Kidney (tissue), 14 donors: ENCODE results near the gene CABP7. TPM values are rescaled to one million over a fixed set of nuclear protein-coding genes. Genes with fewer than 3 reads are reported as not detected.

ENCODE experiments used
- DNase-seq, 5 donors: peaks; one replicate each; pipeline ENCODE4 v3.0.0-alpha.2; 2013 to 2020
- FAIRE-seq: peaks from 2 replicates; lab custom pipeline; 2012; peaks lifted over from hg19 to GRCh38; lab: Jason Lieb, UNC
- H3K27ac ChIP-seq, 2 donors: one replicate each; pipeline ENCODE4 v1.7.0; 2013; ENCODE audit warnings: low read depth in 2 of 2, low read length in 2 of 2, inconsistent platforms in 1 of 2
- H3K27me3 ChIP-seq: one replicate; pipeline ENCODE4 v1.7.1; 2013; ENCODE audit warnings: low read length, inconsistent platforms; ENCODE audit not compliant: control insufficient read depth, insufficient read depth
- H3K36me3 ChIP-seq, 3 donors: one replicate each; pipeline versions ENCODE4 v1.7.0 to v1.7.1; 2013; ENCODE audit warnings: low read length in 3 of 3, control low read depth in 1 of 3, inconsistent platforms in 1 of 3; ENCODE audit not compliant: insufficient read depth in 3 of 3, control insufficient read depth in 2 of 3
- H3K4me1 ChIP-seq, 3 donors: one replicate each; pipeline versions ENCODE4 v1.7.0 to v1.7.1; 2013; ENCODE audit warnings: low read length in 3 of 3, inconsistent platforms in 1 of 3, low read depth in 1 of 3; ENCODE audit not compliant: control insufficient read depth in 2 of 3, insufficient read depth in 2 of 3
- H3K4me3 ChIP-seq, 3 donors: one replicate each; pipeline versions ENCODE4 v1.7.0 to v1.8.1; 2013; ENCODE audit warnings: low read length in 3 of 3, control low read depth in 1 of 3, inconsistent platforms in 1 of 3
- H3K9ac ChIP-seq, 3 donors: one replicate each; pipeline versions ENCODE4 v1.7.0 to v1.7.1; 2013; ENCODE audit warnings: low read length in 3 of 3, control low read depth in 1 of 3, inconsistent platforms in 1 of 3
- H3K9me3 ChIP-seq, 3 donors: one replicate each; pipeline versions ENCODE4 v1.7.0 to v1.7.1; 2013; ENCODE audit warnings: low read length in 3 of 3, control low read depth in 1 of 3, inconsistent platforms in 1 of 3; ENCODE audit not compliant: control insufficient read depth in 2 of 3, insufficient read depth in 1 of 3
- intact Hi-C: fragments of 100-400 bp; cut with DNase I; formaldehyde crosslinking; loops from one replicate; pipeline ENCODE4 v1.11.1; 2022
- polyA plus RNA-seq: library from polyadenylated mRNA; stranded (reverse); fragments of 350-450 nt; fragmentation: Illumina TruSeq; extraction: RNeasy Lipid Tissue Mini Kit (QIAGEN cat#74804); gene quantifications from one replicate; pipeline ENCODE4 v1.2.3, GENCODE V29; 2014; ENCODE audit warnings: low read depth, low replicate concordance; ENCODE audit not compliant: insufficient read depth
- total RNA-seq: library from RNA; stranded (reverse); fragmentation: NEBNext Ultra II Directional; extraction: Animal tissue kit (Norgen Biotek cat#: 25700); gene quantifications from one replicate; pipeline ENCODE4 v1.2.1, GENCODE V29; 2021
- TF ChIP-seq, protein P1 (sequence below): IDR thresholded peaks from 3 replicates; pipeline ENCODE4 v1.5.1; 2012; ENCODE audit warnings: mild to moderate bottlenecking, moderate library complexity, borderline replicate concordance; ENCODE audit not compliant: insufficient read depth; ENCODE audit errors: extremely low read depth
- donor health status: control.
- donor health status: control.
- donor health status: control.
- donor health status: control.
- donor health status: control.
- donor health status: DM: yes; HTN: yes; CAD: no.
- donor health status: Normal renal cell carcinoma (clear cell type).

CABP7 gene
- total and polyA plus RNA-seq, 2 donors from 2014 or later: 0.06 TPM; not detected in 1

DNA sequence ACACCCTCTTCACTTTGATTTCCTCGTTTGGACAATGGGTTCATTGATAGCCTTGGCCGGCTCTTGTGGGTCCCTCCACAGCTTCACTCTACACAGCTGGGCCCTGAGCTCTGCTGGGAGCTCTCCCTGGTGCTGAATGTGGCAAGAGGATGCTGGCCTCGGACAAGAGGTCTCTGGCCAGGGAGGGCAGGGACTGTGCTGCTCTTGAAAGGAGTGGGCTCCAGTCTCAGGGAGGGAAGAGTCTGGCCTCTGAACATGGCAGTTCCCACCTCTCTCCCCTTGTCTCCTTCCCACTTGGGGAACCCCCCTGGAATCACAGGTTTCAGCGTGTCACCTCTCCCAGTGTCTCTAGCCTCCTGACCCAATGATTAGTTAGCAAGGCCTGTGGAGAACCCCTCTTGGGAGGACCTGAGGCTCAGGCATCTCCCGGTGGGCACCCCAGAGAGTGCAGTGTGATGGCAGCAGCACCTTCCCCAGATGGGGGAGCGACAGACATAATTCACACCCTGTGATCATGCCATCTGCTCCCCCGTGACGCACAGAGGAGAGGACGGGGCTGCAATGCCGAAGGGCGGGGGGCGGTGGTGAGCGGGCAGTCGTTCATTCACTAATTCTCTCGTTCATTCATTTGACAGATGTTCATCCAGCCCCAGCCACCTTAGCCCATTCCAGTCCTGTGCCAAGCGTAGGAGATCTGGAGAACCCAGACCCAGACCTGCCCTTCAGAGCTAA, 2.8 kb upstream of the CABP7 start:
- H3K9ac ChIP-seq: no peak overlapping the region
- FAIRE-seq (no peak), DNase-seq (peak in 4 of 5 donors; percentile 84 to 94 (median 90))
- H3K27ac ChIP-seq: no peak overlapping the region
- intact Hi-C loops: no loop called here
- TF ChIP-seq, protein P1, sequence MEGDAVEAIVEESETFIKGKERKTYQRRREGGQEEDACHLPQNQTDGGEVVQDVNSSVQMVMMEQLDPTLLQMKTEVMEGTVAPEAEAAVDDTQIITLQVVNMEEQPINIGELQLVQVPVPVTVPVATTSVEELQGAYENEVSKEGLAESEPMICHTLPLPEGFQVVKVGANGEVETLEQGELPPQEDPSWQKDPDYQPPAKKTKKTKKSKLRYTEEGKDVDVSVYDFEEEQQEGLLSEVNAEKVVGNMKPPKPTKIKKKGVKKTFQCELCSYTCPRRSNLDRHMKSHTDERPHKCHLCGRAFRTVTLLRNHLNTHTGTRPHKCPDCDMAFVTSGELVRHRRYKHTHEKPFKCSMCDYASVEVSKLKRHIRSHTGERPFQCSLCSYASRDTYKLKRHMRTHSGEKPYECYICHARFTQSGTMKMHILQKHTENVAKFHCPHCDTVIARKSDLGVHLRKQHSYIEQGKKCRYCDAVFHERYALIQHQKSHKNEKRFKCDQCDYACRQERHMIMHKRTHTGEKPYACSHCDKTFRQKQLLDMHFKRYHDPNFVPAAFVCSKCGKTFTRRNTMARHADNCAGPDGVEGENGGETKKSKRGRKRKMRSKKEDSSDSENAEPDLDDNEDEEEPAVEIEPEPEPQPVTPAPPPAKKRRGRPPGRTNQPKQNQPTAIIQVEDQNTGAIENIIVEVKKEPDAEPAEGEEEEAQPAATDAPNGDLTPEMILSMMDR: no peak
- H3K4me1 ChIP-seq: peaks cover 0 to 3% (median 0%) of the 10 kb centered on the region in 3 donors
- H3K36me3 ChIP-seq: no peaks in the 10 kb centered on the region
- peaks cover 6% of the 10 kb centered on the region for H3K27me3 ChIP-seq
- H3K9me3 ChIP-seq: no peaks in the 10 kb centered on the region
- H3K4me3 ChIP-seq: no peak overlapping the region

- peaks cover 6% of the 10 kb centered on the region for H3K27me3 ChIP-seq
- no peak overlapping the region for H3K27ac ChIP-seq
- H3K4me3 ChIP-seq: no peak overlapping the region
- no peak for FAIRE-seq
- no peak for DNase-seq
- H3K36me3 ChIP-seq: no peaks in the 10 kb centered on the region
- intact Hi-C loops: no loop called here
- TF ChIP-seq, protein P1: no peak
- no peak overlapping the region for H3K9ac ChIP-seq
- peaks cover 0 to 3% (median 0%) of the 10 kb centered on the region in 3 donors for H3K4me1 ChIP-seq
- no peaks in the 10 kb centered on the region for H3K9me3 ChIP-seq
Observed at GRCh38 chr22:29717789-29718188, 2.0 kb upstream of the CABP7 start.

- H3K27me3 ChIP-seq: peaks cover 6% of the 10 kb centered on the region
- TF ChIP-seq, protein P1: no peak
- DNase-seq: no peak
Observed at GRCh38 chr22:29718949-29719898, 579 bp upstream of the CABP7 start.

More at GRCh38 chr22:29718949-29719898, 579 bp upstream of the CABP7 start:
- intact Hi-C loops: no loop called here
- no peak overlapping the region for H3K27ac ChIP-seq
- no peaks in the 10 kb centered on the region for H3K9me3 ChIP-seq
- H3K4me1 ChIP-seq: peaks cover 0 to 3% (median 0%) of the 10 kb centered on the region in 3 donors
- FAIRE-seq: no peak
- H3K36me3 ChIP-seq: no peaks in the 10 kb centered on the region
- no peak overlapping the region for H3K4me3 ChIP-seq
- H3K9ac ChIP-seq: no peak overlapping the region
